Islet of Langerhans (tissue), 1 donor: ENCODE data around the gene DISC1.
"Not testable (repeated sequence)": the region's sequence is repeated elsewhere in the genome, so short reads cannot be mapped to it uniquely, and the experiment has no call there.

Experiments
- FAIRE-seq: peaks from one replicate; lab custom pipeline; 2011; peaks lifted over from hg19 to GRCh38; lab: Jason Lieb, UNC

The DISC1 gene

GRCh38 chr1:231626535-231626950 lies at the start of gene DISC1:
Gene DISC1 (plus strand): TSS chr1:231626790. CDS start chr1:231626868, 78 bp downstream.
- no peak for FAIRE-seq

GRCh38 chr1:231576804-231577718 lies 49.5 kb upstream of the DISC1 start:
- FAIRE-seq, result no peak

GRCh38 chr1:231580874-231581273 lies 45.7 kb upstream of the DISC1 start:
- FAIRE-seq, result no peak

GRCh38 chr1:231581859-231582258 lies 44.7 kb upstream of the DISC1 start:
- no peak for FAIRE-seq

- FAIRE-seq, result no peak
Measured at GRCh38 chr1:231583376-231583775, 43.2 kb upstream of the DISC1 start.

- FAIRE-seq, result no peak
Measured at GRCh38 chr1:231584117-231584516, 42.5 kb upstream of the DISC1 start.

GRCh38 chr1:231584921-231585320 lies 41.7 kb upstream of the DISC1 start:
- FAIRE-seq, result no peak

GRCh38 chr1:231590453-231591198 lies 36.0 kb upstream of the DISC1 start:
- FAIRE-seq, result no peak

GRCh38 chr1:231591466-231591865 lies 35.1 kb upstream of the DISC1 start:
- FAIRE-seq, result no peak

GRCh38 chr1:231592809-231593208 lies 33.8 kb upstream of the DISC1 start:
- FAIRE-seq, result no peak

- FAIRE-seq, result not testable (repeated sequence)
Measured at GRCh38 chr1:231593264-231593663, 33.3 kb upstream of the DISC1 start.

- FAIRE-seq, result no peak
Measured at GRCh38 chr1:231594123-231594522, 32.5 kb upstream of the DISC1 start.

GRCh38 chr1:231594749-231595148 lies 31.8 kb upstream of the DISC1 start:
- no peak for FAIRE-seq

GRCh38 chr1:231596337-231596791 lies 30.2 kb upstream of the DISC1 start:
- FAIRE-seq, result no peak

GRCh38 chr1:231597971-231598370 lies 28.6 kb upstream of the DISC1 start:
- no peak for FAIRE-seq

- FAIRE-seq, result no peak
Measured at GRCh38 chr1:231600458-231600976, 26.1 kb upstream of the DISC1 start.

GRCh38 chr1:231601824-231602672 lies 24.5 kb upstream of the DISC1 start:
- no peak for FAIRE-seq

- FAIRE-seq, result no peak
Measured at GRCh38 chr1:231602673-231602984, 24.0 kb upstream of the DISC1 start.

- FAIRE-seq, result peak; percentile 94
Measured at GRCh38 chr1:231603598-231604275, 22.9 kb upstream of the DISC1 start.

GRCh38 chr1:231604276-231604621 lies 22.3 kb upstream of the DISC1 start:
- FAIRE-seq, result no peak
